ENCODE results near the gene SLC9A5.
A peak's percentile ranks its signal among the peaks of the same experiment; 100 is the strongest.

The SLC9A5 gene

GRCh38 chr16:67238806-67239470, 9.8 kb upstream of the SLC9A5 start:
- no peak for DNase-seq (ENCODE audit: low spot score)

- DNase-seq (ENCODE audit: low spot score) = no peak
Observed at GRCh38 chr16:67240506-67240905, 8.3 kb upstream of the SLC9A5 start.

- no peak for DNase-seq (ENCODE audit: low spot score)
Observed at GRCh38 chr16:67241008-67241900, 7.5 kb upstream of the SLC9A5 start.

GRCh38 chr16:67242138-67242730, 6.5 kb upstream of the SLC9A5 start:
- no peak for DNase-seq (ENCODE audit: low spot score)

GRCh38 chr16:67243481-67243880, 5.3 kb upstream of the SLC9A5 start:
- DNase-seq (ENCODE audit: low spot score) = no peak

GRCh38 chr16:67244387-67245185, 4.2 kb upstream of the SLC9A5 start:
- DNase-seq (ENCODE audit: low spot score) = peak; percentile 91

- DNase-seq (ENCODE audit: low spot score) = no peak
Observed at GRCh38 chr16:67245186-67245585, 3.6 kb upstream of the SLC9A5 start.

- no peak for DNase-seq (ENCODE audit: low spot score)
Observed at GRCh38 chr16:67245674-67246080, 3.1 kb upstream of the SLC9A5 start.

GRCh38 chr16:67246081-67246755, 2.6 kb upstream of the SLC9A5 start:
- peak; percentile 42 for DNase-seq (ENCODE audit: low spot score)

GRCh38 chr16:67246756-67247191, 2.0 kb upstream of the SLC9A5 start:
- DNase-seq (ENCODE audit: low spot score) = no peak

- DNase-seq (ENCODE audit: low spot score) = peak; percentile 96
Observed at GRCh38 chr16:67247192-67248072, 1.3 kb upstream of the SLC9A5 start, which contains the start of gene FHOD1. Gene FHOD1, minus strand, starts transcription at chr16:67247481. Its CDS starts 71 bp downstream, at chr16:67247410.

- no peak for DNase-seq (ENCODE audit: low spot score)
Observed at GRCh38 chr16:67248073-67248400, 742 bp upstream of the SLC9A5 start.

- DNase-seq (ENCODE audit: low spot score) = no peak
Observed at GRCh38 chr16:67249178-67250044, 632 bp downstream of the SLC9A5 start.

- no peak for DNase-seq (ENCODE audit: low spot score)
Observed at GRCh38 chr16:67250045-67250327, 1.2 kb downstream of the SLC9A5 start.

- DNase-seq (ENCODE audit: low spot score) = no peak
Observed at GRCh38 chr16:67252609-67253497, 4.1 kb downstream of the SLC9A5 start.

- no peak for DNase-seq (ENCODE audit: low spot score)
Observed at GRCh38 chr16:67254801-67255552, 6.2 kb downstream of the SLC9A5 start.

- DNase-seq (ENCODE audit: low spot score) = no peak
Observed at GRCh38 chr16:67255553-67256221, 6.9 kb downstream of the SLC9A5 start.
